ENCODE results near the gene AKR1B15. TPM values are rescaled to one million over a fixed set of nuclear protein-coding genes. Genes with fewer than 3 reads are reported as not detected.

The AKR1B15 gene
- total RNA-seq, 2 experiments from 2014 or later, result not detected

Other genes starting within 250 kb of the AKR1B15 start
- gene SLC35B4, start 232.2 kb upstream of the AKR1B15 start, total RNA-seq, result 10 to 100 TPM; 15.7 to 21.0 TPM
- 100 to 1,000 TPM; 116 TPM for gene AKR1B1, start 90.0 kb upstream of the AKR1B15 start, total RNA-seq
- not detected for gene AKR1B10, start 21.5 kb upstream of the AKR1B15 start, total RNA-seq
- gene BPGM, start 97.7 kb downstream of the AKR1B15 start, total RNA-seq, result 10 to 100 TPM; 16.3 to 17.4 TPM
- gene CALD1, start 230.5 kb downstream of the AKR1B15 start, total RNA-seq, result 1 to 10 TPM; 1.1 TPM